AG04450 (cell line): Measurements from ENCODE around the gene NPPB. TPM values are rescaled to one million over a fixed set of nuclear protein-coding genes. Genes with fewer than 3 reads are reported as not detected.

Experiments used
- CTCF ChIA-PET: fragments of 300-600, 350-600 bp; formaldehyde crosslinking; extraction: SDS; loops from one replicate; lab custom pipeline; 2022; ENCODE audit warnings: antibody characterized with exemption, inconsistent platforms; lab: Charles Lee
- POLR2A ChIA-PET: fragments of 350-600 bp; formaldehyde crosslinking; extraction: SDS; loops from one replicate; lab custom pipeline; 2021; ENCODE audit warnings: antibody characterized with exemption, inconsistent platforms; lab: Yijun Ruan, JAX
- DNase-seq: peaks from one replicate; pipeline ENCODE4 v3.0.0-alpha.2; 2011; ENCODE audit warnings: low read depth, low spot score
- H3K27ac ChIP-seq: one replicate; pipeline ENCODE4 v1.5.1; 2012; ENCODE audit warnings: low read depth, low read length, control low read depth
- H3K27me3 ChIP-seq: one replicate; pipeline ENCODE4 v1.6.0; 2012; ENCODE audit warnings: low read length; ENCODE audit not compliant: control insufficient read depth, insufficient read depth
- H3K4me3 ChIP-seq: 2 replicates; pipeline ENCODE4 v1.5.1; 2011; ENCODE audit warnings: mild to moderate bottlenecking, low read depth, low read length, control low read depth
- H3K9me3 ChIP-seq: 2 replicates; pipeline ENCODE4 v1.5.1; 2012; ENCODE audit warnings: low read length; ENCODE audit not compliant: control insufficient read depth, insufficient read depth
- CTCF ChIP-seq: IDR thresholded peaks from 2 replicates; pipeline ENCODE4 v1.5.1; 2011; ENCODE audit warnings: low read depth, low read length, control low read depth, inconsistent platforms
- polyA plus RNA-seq: library from polyadenylated mRNA; depleted of rRNA; stranded (reverse); fragments of >200 nt; gene quantifications from 2 replicates; pipeline ENCODE4 v1.2.3, GENCODE V29; 2011

NPPB gene
- polyA plus RNA-seq, 1 experiment = not detected

- no peak for TF ChIP-seq CTCF
- no peak for DNase-seq
- ChIA-PET CTCF (interaction anchor here (1.1 kb wide), 1 partner anchor 13 kb away, joined by 4 read pairs; no protein-coding TSS in a partner anchor), POLR2A (no interaction called here)
- Histone ChIP-seq H3K9me3 (no peaks in the 10 kb centered on the region), H3K4me3 (no peak overlapping the region), H3K27ac (no peak overlapping the region), H3K27me3 (no peaks in the 10 kb centered on the region)
Observed at GRCh38 chr1:11825131-11825530, 33.6 kb downstream of the NPPB start.

GRCh38 chr1:11823366-11824137 is 35.2 kb downstream of the NPPB start:
- no peak for TF ChIP-seq CTCF
- CTCF ChIA-PET = interaction anchor here (0.7 to 1.8 kb wide), 3 partner anchors 13 to 84 kb away, joined by 3 to 5 read pairs (median 3); no protein-coding TSS in a partner anchor

GRCh38 chr1:11822091-11822490 is 36.7 kb downstream of the NPPB start:
- no peaks in the 10 kb centered on the region for H3K27me3 ChIP-seq
- DNase-seq = no peak
- ChIA-PET CTCF (interaction anchor here (1.4 to 1.5 kb wide), 2 partner anchors 16 to 86 kb away, joined by 6 read pairs; no protein-coding TSS in a partner anchor), POLR2A (interaction anchor here (1.2 to 1.6 kb wide), 2 partner anchors 16 to 86 kb away, joined by 6 to 23 read pairs; partner anchors contain the start of genes CLCN6 and MTHFR)
- no peak for TF ChIP-seq CTCF
- H3K9me3 ChIP-seq = no peaks in the 10 kb centered on the region
- no peak overlapping the region for H3K4me3 ChIP-seq
- peak overlapping the region; percentile 57 for H3K27ac ChIP-seq

More at GRCh38 chr1:11823366-11824137, 35.2 kb downstream of the NPPB start:
- POLR2A ChIA-PET = interaction anchor here (1.0 kb wide), 1 partner anchor 17 kb away, joined by 4 read pairs; the partner anchor contains the start of gene CLCN6
- no peaks in the 10 kb centered on the region for H3K27me3 ChIP-seq
- H3K27ac ChIP-seq = no peak overlapping the region
- no peaks in the 10 kb centered on the region for H3K9me3 ChIP-seq
- no peak overlapping the region for H3K4me3 ChIP-seq
- DNase-seq = no peak

- no peak for TF ChIP-seq CTCF
- H3K27me3 ChIP-seq = no peaks in the 10 kb centered on the region
- no peak overlapping the region for H3K27ac ChIP-seq
- ChIA-PET POLR2A (no interaction called here), CTCF (no interaction called here)
- DNase-seq = no peak
- no peaks in the 10 kb centered on the region for H3K9me3 ChIP-seq
- no peak overlapping the region for H3K4me3 ChIP-seq
Observed at GRCh38 chr1:11817192-11817591, 41.6 kb downstream of the NPPB start.

- H3K27ac ChIP-seq = no peak overlapping the region
- no peak for TF ChIP-seq CTCF
- DNase-seq = no peak
- no peaks in the 10 kb centered on the region for H3K9me3 ChIP-seq
- ChIA-PET POLR2A (no interaction called here), CTCF (no interaction called here)
- no peak overlapping the region for H3K4me3 ChIP-seq
- H3K27me3 ChIP-seq = no peaks in the 10 kb centered on the region
Observed at GRCh38 chr1:11813021-11813420, 45.7 kb downstream of the NPPB start.
